ENCODE results near the gene RAB10. TPM values are rescaled to one million over a fixed set of nuclear protein-coding genes. Genes with fewer than 3 reads are reported as not detected.
"Not testable (repeated sequence)": the region's sequence is repeated elsewhere in the genome, so short reads cannot be mapped to it uniquely, and the experiment has no call there.

RAB10 gene
- polyA plus RNA-seq, 3 donors from 2014 or later, result 69.9 to 85.2 (median 80.5) TPM

GRCh38 chr2:26141145-26141769, 107.4 kb downstream of the RAB10 start:
- Mint-ChIP-seq H3K9me3 (no peaks in the 10 kb centered on the region), H3K4me1 (no peaks in the 10 kb centered on the region), H3K27ac (no peak overlapping the region), H3K36me3 (peaks cover 0 to 4% (median 0%) of the 10 kb centered on the region in 3 donors), H3K27me3 (ENCODE audit: low read depth in 3 of 3) (peaks cover 0 to 1% (median 0%) of the 10 kb centered on the region in 3 donors), H3K4me3 (no peak overlapping the region)
- DNase-seq, result no peak

GRCh38 chr2:26144031-26144430, 110.1 kb downstream of the RAB10 start:
- DNase-seq, result no peak
- no peak overlapping the region for H3K27ac Mint-ChIP-seq
- peaks cover 0 to 3% (median 0%) of the 10 kb centered on the region in 3 donors for H3K27me3 Mint-ChIP-seq (ENCODE audit: low read depth in 3 of 3)
- no peaks in the 10 kb centered on the region for H3K4me1 Mint-ChIP-seq
- H3K4me3 Mint-ChIP-seq, result no peak overlapping the region
- H3K36me3 Mint-ChIP-seq, result no peaks in the 10 kb centered on the region
- H3K9me3 Mint-ChIP-seq, result no peaks in the 10 kb centered on the region

- Mint-ChIP-seq H3K27me3 (ENCODE audit: low read depth in 3 of 3) (peaks cover under 1 to 3% (median 1%) of the 10 kb centered on the region in 3 donors), H3K36me3 (peaks cover 0 to 1% (median 0%) of the 10 kb centered on the region in 3 donors), H3K4me1 (no peaks in the 10 kb centered on the region), H3K27ac (no peak overlapping the region), H3K4me3 (no peak overlapping the region), H3K9me3 (no peaks in the 10 kb centered on the region)
- DNase-seq, result peak; percentile 43 to 57 (median 53)
Observed at GRCh38 chr2:26144953-26145680, 111.2 kb downstream of the RAB10 start.

- Mint-ChIP-seq H3K27ac (no peak overlapping the region), H3K36me3 (peaks cover 0 to 5% (median 0%) of the 10 kb centered on the region in 3 donors), H3K4me1 (no peaks in the 10 kb centered on the region), H3K27me3 (ENCODE audit: low read depth in 3 of 3) (peaks cover 1 to 12% (median 6%) of the 10 kb centered on the region in 3 donors), H3K9me3 (no peaks in the 10 kb centered on the region), H3K4me3 (no peak overlapping the region)
- DNase-seq, result no peak
Observed at GRCh38 chr2:26148501-26148900, 114.6 kb downstream of the RAB10 start.

- peaks cover 0 to 5% (median 0%) of the 10 kb centered on the region in 3 donors for H3K36me3 Mint-ChIP-seq
- no peak overlapping the region for H3K27ac Mint-ChIP-seq
- peaks cover 1 to 12% (median 6%) of the 10 kb centered on the region in 3 donors for H3K27me3 Mint-ChIP-seq (ENCODE audit: low read depth in 3 of 3)
- H3K4me1 Mint-ChIP-seq, result no peaks in the 10 kb centered on the region
- DNase-seq, result no peak
- H3K4me3 Mint-ChIP-seq, result no peak overlapping the region
- no peaks in the 10 kb centered on the region for H3K9me3 Mint-ChIP-seq
Observed at GRCh38 chr2:26150243-26150642, 116.4 kb downstream of the RAB10 start.

GRCh38 chr2:26157580-26157979, 123.7 kb downstream of the RAB10 start:
- H3K27ac Mint-ChIP-seq, result no peak overlapping the region
- no peaks in the 10 kb centered on the region for H3K4me1 Mint-ChIP-seq
- H3K4me3 Mint-ChIP-seq, result no peak overlapping the region
- H3K9me3 Mint-ChIP-seq, result no peaks in the 10 kb centered on the region
- H3K36me3 Mint-ChIP-seq, result peaks cover 0 to 11% (median 3%) of the 10 kb centered on the region in 3 donors
- DNase-seq, result no peak
- H3K27me3 Mint-ChIP-seq (ENCODE audit: low read depth in 3 of 3), result peaks cover 0 to 11% (median 5%) of the 10 kb centered on the region in 3 donors

- Mint-ChIP-seq H3K27me3 (ENCODE audit: low read depth in 3 of 3) (peaks cover 0 to 6% (median 5%) of the 10 kb centered on the region in 3 donors), H3K36me3 (peaks cover 0 to 11% (median 3%) of the 10 kb centered on the region in 3 donors), H3K4me3 (no peak overlapping the region), H3K27ac (no peak overlapping the region), H3K4me1 (no peaks in the 10 kb centered on the region), H3K9me3 (no peaks in the 10 kb centered on the region)
- DNase-seq, result no peak
Observed at GRCh38 chr2:26161926-26162325, 128.0 kb downstream of the RAB10 start.

GRCh38 chr2:26162963-26163362, 129.1 kb downstream of the RAB10 start:
- Mint-ChIP-seq H3K9me3 (no peaks in the 10 kb centered on the region), H3K27me3 (ENCODE audit: low read depth in 3 of 3) (peaks cover 0 to 6% (median 3%) of the 10 kb centered on the region in 3 donors), H3K27ac (no peak overlapping the region), H3K4me1 (no peaks in the 10 kb centered on the region), H3K4me3 (no peak overlapping the region), H3K36me3 (peaks cover 0 to 8% (median 3%) of the 10 kb centered on the region in 3 donors)
- DNase-seq, result no peak

- H3K9me3 Mint-ChIP-seq, result no peaks in the 10 kb centered on the region
- H3K27me3 Mint-ChIP-seq (ENCODE audit: low read depth in 3 of 3), result peaks cover 0 to 6% (median 4%) of the 10 kb centered on the region in 3 donors
- H3K36me3 Mint-ChIP-seq, result peaks cover 0 to 5% (median 3%) of the 10 kb centered on the region in 3 donors
- no peak overlapping the region for H3K4me3 Mint-ChIP-seq
- H3K4me1 Mint-ChIP-seq, result no peaks in the 10 kb centered on the region
- H3K27ac Mint-ChIP-seq, result no peak overlapping the region
- DNase-seq, result no peak
Observed at GRCh38 chr2:26164231-26164630, 130.3 kb downstream of the RAB10 start.

- Mint-ChIP-seq H3K27me3 (ENCODE audit: low read depth in 3 of 3) (peaks cover 0 to 4% (median 4%) of the 10 kb centered on the region in 3 donors), H3K36me3 (peaks cover 0 to 5% (median 3%) of the 10 kb centered on the region in 3 donors), H3K27ac (no peak overlapping the region), H3K4me3 (no peak overlapping the region), H3K9me3 (no peaks in the 10 kb centered on the region), H3K4me1 (no peaks in the 10 kb centered on the region)
- no peak for DNase-seq
Observed at GRCh38 chr2:26164641-26165211, 130.8 kb downstream of the RAB10 start.

GRCh38 chr2:26165403-26165802, 131.5 kb downstream of the RAB10 start:
- no peak for DNase-seq
- no peak overlapping the region for H3K27ac Mint-ChIP-seq
- H3K36me3 Mint-ChIP-seq, result peaks cover 0 to 5% (median under 1%) of the 10 kb centered on the region in 3 donors
- no peaks in the 10 kb centered on the region for H3K9me3 Mint-ChIP-seq
- no peak overlapping the region for H3K4me3 Mint-ChIP-seq
- peaks cover 0 to 4% (median 0%) of the 10 kb centered on the region in 3 donors for H3K27me3 Mint-ChIP-seq (ENCODE audit: low read depth in 3 of 3)
- no peaks in the 10 kb centered on the region for H3K4me1 Mint-ChIP-seq

- H3K9me3 Mint-ChIP-seq; H3K27me3 Mint-ChIP-seq (ENCODE audit: low read depth in 3 of 3); H3K4me3 Mint-ChIP-seq; DNase-seq; H3K36me3 Mint-ChIP-seq; H3K27ac Mint-ChIP-seq; H3K4me1 Mint-ChIP-seq: not testable (repeated sequence)
Observed at GRCh38 chr2:26166541-26166940, 132.7 kb downstream of the RAB10 start.

GRCh38 chr2:26168785-26169184, 134.9 kb downstream of the RAB10 start:
- Mint-ChIP-seq H3K27ac (no peak overlapping the region), H3K4me3 (no peak overlapping the region), H3K27me3 (ENCODE audit: low read depth in 3 of 3) (peaks cover 4 to 9% (median 9%) of the 10 kb centered on the region in 3 donors), H3K4me1 (peaks cover 10 to 11% of the 10 kb centered on the region in 2 donors), H3K9me3 (no peaks in the 10 kb centered on the region), H3K36me3 (peaks cover 0 to 5% (median 0%) of the 10 kb centered on the region in 3 donors)
- no peak for DNase-seq

- peaks cover 4 to 10% (median 10%) of the 10 kb centered on the region in 3 donors for H3K27me3 Mint-ChIP-seq (ENCODE audit: low read depth in 3 of 3)
- H3K4me3 Mint-ChIP-seq, result no peak overlapping the region
- H3K27ac Mint-ChIP-seq, result no peak overlapping the region
- no peak for DNase-seq
- H3K4me1 Mint-ChIP-seq, result peaks cover 12% of the 10 kb centered on the region in 2 donors
- no peaks in the 10 kb centered on the region for H3K9me3 Mint-ChIP-seq
- H3K36me3 Mint-ChIP-seq, result peaks cover 0 to 5% (median 0%) of the 10 kb centered on the region in 3 donors
Observed at GRCh38 chr2:26169226-26169625, 135.3 kb downstream of the RAB10 start.
